GM21717 (cell line): Measurements from ENCODE around the gene MIAT.
"Not testable (repeated sequence)": the region's sequence is repeated elsewhere in the genome, so short reads cannot be mapped to it uniquely, and the experiment has no call there.

Source experiments
- ATAC-seq: cut with Tn5 transposase; IDR thresholded peaks from one replicate; pipeline ENCODE4 v1.9.1; 2021; ENCODE audit warnings: mild to moderate bottlenecking, moderate library complexity; ENCODE audit not compliant: unreplicated experiment

The MIAT gene

DNA sequence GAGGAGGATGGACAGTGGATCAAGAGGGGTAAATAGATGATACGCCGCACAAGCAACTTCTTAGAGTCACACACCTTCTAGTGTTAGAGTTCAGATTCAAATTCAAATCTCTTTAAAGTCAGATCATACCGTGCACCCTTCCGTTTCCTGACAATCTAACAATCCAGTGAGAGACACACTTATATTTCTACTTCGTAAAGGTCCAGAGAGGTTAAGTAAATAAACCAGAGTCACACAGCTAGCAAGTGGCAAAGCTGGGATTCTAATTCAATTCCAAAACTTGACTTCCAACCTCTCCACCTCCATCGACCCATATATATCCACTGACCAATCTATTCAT lies 34.0 kb downstream of the MIAT start:
- no peak for ATAC-seq

GRCh38 chr22:26692215-26692614 lies 34.8 kb downstream of the MIAT start:
- no peak for ATAC-seq

DNA sequence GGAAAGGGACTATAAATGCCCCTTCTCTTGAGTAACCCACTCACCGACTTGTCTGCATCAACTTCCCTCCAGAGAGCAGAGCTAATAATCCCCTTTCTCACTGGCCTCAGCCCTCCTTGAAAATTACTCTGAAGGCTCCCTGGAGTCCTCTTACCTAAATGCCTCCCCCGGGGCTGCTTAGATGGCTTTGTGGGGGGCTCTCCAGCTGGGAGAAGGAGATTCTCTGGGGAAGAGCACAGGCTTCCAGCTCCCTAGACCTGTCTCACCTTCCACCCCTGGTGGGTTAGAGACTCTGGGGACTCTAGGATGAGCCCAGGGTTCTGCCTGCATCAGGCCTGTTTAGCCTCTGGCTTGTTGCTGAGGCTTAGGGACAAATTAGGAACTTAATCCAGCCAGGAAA lies 39.8 kb downstream of the MIAT start:
- ATAC-seq, result no peak

DNA sequence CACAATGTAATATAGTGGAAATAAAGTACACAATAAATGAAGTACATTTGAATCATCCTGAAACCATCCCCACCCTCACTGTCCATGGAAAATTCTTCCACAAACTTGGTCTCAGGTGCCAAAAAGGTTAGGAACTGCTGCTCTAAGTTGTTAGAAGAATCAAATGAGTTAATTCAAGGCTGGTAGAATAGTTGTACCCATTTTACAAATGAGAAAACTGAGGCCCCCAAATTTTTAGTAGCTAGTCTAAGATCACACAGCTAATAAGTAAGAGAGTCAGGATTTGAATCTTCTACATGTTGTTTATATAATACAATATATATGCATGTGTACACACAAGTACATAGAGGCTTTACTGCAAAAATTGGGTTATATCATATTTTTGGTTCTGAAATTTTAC lies 43.1 kb downstream of the MIAT start:
- no peak for ATAC-seq

DNA sequence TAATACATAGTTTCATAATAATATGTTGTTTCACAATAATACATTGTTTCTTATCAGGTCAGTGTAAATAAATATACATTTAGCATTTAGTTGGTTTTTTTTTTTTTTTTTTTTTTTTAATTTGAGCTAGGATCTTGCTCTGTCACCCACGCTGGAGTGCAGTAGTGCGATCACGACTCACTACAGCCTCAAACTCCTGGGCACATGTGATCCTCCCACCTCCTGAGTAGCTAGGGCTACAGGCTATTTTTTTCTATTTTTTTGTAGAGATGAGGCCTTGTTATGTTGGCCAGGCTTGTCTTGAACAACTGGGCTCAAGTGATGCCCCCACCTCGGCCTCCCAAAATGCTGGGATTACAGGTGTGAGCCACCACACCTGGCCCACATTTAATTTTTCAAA lies 43.5 kb downstream of the MIAT start:
- no peak for ATAC-seq

DNA sequence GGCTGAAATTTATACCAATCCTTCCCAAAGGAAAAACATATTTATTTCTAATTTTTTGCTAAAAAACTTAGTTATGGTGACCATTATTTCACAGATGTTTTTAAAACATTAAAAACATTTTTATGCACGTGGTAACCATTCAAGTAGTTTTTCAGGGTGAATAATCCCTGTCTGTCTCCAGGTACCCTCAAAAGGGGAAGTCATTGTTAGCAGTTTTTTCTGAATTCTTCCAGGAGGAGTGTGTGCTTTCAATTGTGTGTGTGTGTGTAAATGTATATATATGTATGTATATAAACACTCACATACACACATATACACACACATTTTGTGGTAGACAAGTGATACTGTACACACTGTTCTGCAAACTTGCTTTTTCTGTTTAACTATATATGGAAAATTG lies 43.9 kb downstream of the MIAT start:
- no peak for ATAC-seq

DNA sequence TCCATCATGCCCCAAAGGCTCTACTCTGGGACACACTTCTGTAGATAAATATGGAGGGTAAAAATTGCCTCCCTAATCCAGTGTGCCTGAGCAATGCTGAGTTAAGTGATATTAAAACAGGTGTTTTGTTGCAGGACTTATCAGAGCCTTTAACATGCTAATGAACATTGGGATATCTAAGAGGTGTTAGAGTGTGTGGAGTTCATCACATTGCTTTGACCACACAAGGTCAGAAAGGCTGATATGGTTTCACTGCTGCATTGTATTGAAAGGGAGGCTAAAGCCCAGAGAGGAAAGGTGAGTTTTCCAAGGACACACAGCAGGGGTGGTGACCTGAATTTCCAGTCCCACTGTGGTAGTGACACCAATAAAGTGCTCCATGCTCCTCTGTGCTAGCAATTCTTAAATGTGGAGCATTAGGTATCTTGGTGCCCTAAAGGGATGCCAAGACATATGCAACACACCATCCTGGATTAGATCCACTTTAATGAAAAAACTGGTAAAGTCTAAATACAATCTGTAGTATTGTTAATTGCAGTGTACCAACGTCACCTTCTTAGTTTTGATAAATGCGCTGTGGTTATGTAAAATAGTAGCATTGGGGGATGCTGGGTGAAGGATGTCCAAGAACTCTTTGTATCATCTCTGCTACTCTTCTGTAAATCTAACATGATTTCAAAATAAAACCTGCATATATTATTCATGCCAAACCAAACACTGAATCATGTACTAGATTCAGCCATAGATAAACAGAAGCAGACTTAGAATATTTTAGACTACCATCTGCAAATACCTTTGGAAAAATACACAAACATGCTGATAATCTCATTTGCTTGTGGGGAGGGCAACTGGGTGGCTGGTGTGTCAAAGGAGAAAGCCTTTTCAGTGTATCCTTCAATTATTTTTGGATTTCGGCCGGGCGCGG lies 45.8 kb downstream of the MIAT start:
- ATAC-seq, result no peak

- not testable (repeated sequence) for ATAC-seq
These were observed 48.0 kb downstream of the MIAT start for GRCh38 chr22:26705379-26705778.

GRCh38 chr22:26707090-26707489 lies 49.7 kb downstream of the MIAT start:
- no peak for ATAC-seq

DNA sequence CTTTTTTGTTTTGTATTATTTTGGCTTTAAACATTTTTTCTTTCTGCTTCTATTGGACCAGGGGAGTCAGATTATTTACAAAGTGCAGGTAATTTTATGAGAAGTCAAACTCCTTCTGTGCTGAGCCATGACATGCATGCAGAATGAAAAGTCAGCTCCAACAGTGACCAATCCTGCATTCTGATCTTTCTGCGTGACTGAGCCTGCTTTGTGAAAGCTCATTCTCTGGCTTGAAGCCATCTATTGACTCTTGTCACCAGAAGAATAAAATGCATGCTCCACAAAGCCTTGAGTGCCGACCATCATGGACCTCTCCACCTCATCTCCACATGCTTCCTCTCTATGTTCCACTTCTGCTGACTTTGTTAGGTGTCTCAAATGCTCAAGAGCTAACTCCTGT lies 50.2 kb downstream of the MIAT start:
- ATAC-seq, result no peak

GRCh38 chr22:26708256-26709009 lies 51.0 kb downstream of the MIAT start:
- no peak for ATAC-seq

GRCh38 chr22:26709617-26710390 lies 52.4 kb downstream of the MIAT start:
- no peak for ATAC-seq

- ATAC-seq, result no peak
These were observed 54.0 kb downstream of the MIAT start for GRCh38 chr22:26711205-26711963.

GRCh38 chr22:26712158-26712557 lies 54.8 kb downstream of the MIAT start:
- no peak for ATAC-seq

DNA sequence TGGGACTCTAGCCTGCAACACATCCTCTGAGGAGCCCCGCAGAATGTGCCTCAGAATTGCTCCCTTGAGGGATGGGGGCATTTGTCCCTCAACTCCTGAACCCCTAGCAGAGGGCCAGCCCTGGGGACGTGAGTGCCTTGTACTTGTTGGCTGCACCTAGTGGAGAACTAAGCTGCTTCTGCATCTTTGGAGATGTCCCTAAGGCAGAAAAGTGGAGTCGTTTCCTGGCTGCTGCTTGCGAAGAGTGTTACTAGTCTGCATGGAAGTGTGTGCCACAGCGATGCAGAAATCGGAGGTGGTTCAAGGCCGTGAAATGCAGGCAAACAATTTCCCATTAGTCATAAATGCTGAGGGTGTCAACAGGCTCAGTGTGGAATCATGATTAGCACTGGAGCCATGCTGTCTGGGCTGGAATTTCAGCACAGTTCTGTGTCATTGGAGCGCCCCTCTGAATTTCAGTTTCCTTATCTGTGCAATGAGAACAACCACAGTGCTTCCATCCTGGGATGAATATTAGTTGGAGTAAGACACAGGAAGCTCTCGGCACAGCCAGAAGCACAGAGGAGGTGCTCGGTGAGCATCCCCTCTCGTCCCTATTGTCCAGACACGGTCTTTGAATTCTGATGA lies 56.5 kb downstream of the MIAT start:
- ATAC-seq, result no peak

GRCh38 chr22:26714971-26715370 lies 57.6 kb downstream of the MIAT start:
- no peak for ATAC-seq

GRCh38 chr22:26715392-26715936 lies 58.1 kb downstream of the MIAT start:
- ATAC-seq, result no peak

DNA sequence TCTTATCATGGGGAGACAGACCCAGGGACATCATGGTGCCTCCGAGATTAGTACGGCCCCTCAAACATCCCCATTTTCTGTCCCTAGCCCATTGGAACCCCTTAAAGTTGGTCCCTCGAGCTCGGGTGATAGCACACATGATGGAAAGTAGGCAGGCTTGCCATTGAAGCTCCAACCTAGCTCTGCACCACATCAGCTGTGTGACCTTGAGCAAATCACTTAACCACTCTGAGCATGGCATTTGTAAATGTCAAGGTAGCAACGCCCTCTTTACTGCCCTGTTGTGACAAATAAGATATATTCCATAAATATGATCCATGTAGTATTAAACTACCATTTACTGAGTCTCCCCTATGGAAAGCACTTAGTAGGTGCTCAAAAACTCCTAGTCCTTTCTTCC lies 61.1 kb downstream of the MIAT start:
- ATAC-seq, result no peak

DNA sequence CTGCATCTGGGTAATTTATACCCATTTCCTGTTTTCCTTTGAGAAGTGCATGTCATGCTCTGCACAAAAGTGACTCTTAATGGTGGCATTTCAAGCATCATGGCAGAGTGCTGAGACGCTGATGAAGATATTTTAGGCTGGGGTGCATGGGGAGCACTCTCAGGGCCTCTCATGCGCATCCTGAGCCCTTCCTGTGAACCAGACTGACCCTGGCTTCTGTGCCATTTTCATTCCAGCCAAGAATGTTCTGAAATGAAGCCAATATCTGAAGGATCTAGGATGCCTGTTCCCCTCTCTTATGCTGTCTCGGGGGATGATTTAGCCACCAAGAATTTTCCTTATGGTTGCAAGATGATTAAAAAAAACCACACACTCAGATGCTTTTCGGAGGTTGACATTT lies 61.5 kb downstream of the MIAT start:
- ATAC-seq, result no peak

GRCh38 chr22:26722159-26722558 lies 64.8 kb downstream of the MIAT start:
- no peak for ATAC-seq
